Measurements from ENCODE around the gene PRKAR1B. TPM values are rescaled to one million over a fixed set of nuclear protein-coding genes. Genes with fewer than 3 reads are reported as not detected.
"Not testable (repeated sequence)": the region's sequence is repeated elsewhere in the genome, so short reads cannot be mapped to it uniquely, and the experiment has no call there.

PRKAR1B gene
- total RNA-seq, 1 donor from 2014 or later: 19.9 TPM

DNA sequence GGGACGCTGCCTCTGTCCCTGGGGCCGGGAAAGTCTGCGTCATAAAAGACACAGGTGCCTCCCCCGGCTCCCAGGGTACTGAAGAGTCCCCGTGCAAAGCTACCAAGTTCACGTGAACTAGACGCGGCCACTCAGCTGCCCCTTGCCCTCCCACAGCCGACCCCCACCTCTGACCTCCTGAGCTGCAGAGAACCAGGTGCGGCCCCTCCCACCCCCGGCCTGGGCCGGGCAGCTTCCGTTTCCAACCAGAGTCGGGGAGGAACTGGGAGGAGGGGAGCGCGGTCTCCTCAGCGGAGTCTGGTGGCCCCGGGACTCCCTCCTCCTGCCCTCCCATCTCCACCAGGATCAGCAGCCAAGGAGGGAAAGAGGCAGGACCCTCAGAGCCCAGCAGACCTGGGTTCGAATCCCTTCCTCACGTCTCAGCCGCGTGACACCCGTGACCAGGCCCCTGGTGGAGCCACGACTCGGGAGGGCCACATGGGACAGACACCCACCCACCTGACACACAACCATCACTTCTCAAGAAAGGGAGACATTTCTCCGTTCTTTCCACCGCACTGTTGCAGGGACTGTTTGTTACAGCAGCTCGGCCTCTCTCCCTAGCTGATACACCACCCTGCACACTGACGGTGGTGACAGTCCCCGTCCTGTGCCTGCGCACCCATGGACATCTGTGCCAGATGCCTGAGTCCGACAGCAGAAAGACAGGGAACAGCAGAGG is 170.1 kb downstream of the PRKAR1B start:
- DNase-seq (ENCODE audit: low spot score): no peak

DNA sequence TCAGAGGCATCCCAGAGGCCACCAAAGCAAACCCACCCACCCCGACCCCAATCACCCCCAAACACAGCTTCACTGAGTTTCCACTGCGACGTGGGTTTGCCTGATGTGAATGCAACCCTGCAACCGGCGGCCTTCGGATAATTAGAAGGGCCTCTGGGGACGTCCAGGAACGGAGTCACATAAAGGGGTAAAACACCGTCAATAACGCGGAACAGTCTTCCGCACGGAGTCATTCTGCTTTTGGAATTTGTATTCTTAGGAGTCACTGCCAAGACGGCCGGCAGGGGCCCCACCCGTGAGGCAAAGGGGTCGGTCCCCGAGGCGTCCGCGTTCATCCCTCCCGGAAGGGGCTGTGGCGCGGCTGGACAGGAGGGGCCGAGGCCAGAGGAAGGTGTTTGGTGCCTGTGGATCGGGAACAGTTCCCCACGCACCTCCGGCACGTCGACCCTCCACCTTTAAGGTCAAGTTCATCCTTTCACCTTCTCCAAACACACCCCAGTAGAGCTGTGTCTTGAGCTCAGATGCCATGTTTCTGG is 170.7 kb downstream of the PRKAR1B start:
- no peak for DNase-seq (ENCODE audit: low spot score)

GRCh38 chr7:555551-556160 is 171.4 kb downstream of the PRKAR1B start:
- no peak for DNase-seq (ENCODE audit: low spot score)

- DNase-seq (ENCODE audit: low spot score): no peak
Measured at GRCh38 chr7:553636-554111, 173.4 kb downstream of the PRKAR1B start.

GRCh38 chr7:552868-553635 is 174.0 kb downstream of the PRKAR1B start:
- DNase-seq (ENCODE audit: low spot score): no peak

DNA sequence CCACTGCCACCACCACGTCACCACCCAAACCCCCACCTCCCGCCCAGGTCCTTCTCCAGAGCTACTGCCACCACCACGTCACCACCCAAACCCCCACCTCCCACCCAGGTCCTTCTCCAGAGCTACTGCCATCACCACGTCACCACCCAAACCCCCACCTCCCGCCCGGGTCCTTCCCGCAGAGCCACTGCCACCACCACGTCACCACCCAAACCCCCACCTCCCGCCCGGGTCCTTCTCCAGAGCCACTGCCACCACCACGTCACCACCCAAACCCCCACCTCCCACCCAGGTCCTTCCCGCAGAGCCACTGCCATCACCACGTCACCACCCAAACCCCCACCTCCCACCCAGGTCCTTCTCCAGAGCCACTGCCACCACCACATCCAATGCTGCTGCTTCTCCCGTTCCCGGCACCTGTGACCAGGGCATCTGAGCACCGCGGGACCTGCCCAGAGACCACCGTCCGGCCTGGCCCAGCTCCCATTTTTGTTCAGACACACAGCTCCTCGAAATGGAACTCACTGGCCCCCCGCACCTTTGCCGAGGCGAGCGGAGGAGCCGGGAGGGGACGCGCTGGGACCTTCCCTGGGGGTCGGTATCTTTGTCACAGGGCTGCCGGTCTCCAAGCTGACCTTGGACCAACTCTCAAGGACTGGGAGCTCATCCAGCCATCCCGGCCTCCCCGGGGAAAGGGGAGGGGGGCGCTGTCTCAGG is 174.8 kb downstream of the PRKAR1B start:
- not testable (repeated sequence) for DNase-seq (ENCODE audit: low spot score)

DNA sequence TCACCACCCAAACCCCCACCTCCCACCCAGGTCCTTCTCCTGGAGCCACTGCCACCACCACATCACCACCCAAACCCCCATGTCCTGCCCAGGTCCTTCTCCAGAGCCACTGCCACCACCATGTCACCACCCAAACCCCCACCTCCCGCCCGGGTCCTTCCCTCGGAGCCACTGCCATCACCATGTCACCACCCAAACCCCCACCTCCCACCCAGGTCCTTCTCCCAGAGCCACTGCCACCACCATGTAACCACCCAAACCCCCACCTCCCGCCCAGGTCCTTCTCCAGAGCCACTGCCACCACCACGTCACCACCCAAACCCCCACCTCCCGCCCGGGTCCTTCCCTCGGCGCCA is 175.5 kb downstream of the PRKAR1B start:
- DNase-seq (ENCODE audit: low spot score): not testable (repeated sequence)

- DNase-seq (ENCODE audit: low spot score): no peak
Measured at GRCh38 chr7:550881-551614, 176.0 kb downstream of the PRKAR1B start.

DNA sequence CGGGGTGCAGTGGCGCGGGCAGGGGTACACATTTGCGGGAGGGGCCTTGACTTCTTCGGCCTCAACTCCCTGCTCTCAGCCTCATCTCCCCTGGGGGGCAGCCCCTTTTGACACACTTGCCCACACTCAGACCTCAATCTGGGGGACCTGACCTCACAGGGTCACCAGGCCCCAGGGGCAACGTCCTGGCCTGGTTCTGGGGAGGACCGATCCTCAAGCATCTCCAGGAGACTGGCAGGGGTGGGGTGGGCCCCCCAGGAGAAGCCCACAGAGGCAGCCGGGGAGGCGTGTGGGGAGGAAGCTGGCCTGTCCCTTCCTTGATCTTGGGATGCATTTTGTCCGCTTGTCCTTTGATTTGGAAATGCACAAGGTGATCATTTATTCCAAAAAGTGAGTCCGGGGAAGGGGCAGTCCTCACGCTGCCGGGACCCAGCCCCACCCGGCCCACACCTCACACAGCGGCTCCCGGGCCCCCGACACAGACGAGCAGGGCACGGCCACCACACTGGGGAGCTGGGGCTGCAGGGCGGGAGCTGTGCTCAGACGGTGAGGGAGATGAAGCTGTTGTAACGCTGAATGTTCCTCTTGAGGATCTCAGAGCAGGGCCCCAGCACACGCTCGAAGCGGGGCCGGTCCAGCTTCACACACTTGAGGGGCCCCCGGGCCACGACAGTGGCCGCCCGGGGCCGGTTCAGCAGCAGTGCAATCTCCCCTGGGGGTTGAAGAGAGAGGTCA is 177.0 kb downstream of the PRKAR1B start:
- DNase-seq (ENCODE audit: low spot score): no peak

DNA sequence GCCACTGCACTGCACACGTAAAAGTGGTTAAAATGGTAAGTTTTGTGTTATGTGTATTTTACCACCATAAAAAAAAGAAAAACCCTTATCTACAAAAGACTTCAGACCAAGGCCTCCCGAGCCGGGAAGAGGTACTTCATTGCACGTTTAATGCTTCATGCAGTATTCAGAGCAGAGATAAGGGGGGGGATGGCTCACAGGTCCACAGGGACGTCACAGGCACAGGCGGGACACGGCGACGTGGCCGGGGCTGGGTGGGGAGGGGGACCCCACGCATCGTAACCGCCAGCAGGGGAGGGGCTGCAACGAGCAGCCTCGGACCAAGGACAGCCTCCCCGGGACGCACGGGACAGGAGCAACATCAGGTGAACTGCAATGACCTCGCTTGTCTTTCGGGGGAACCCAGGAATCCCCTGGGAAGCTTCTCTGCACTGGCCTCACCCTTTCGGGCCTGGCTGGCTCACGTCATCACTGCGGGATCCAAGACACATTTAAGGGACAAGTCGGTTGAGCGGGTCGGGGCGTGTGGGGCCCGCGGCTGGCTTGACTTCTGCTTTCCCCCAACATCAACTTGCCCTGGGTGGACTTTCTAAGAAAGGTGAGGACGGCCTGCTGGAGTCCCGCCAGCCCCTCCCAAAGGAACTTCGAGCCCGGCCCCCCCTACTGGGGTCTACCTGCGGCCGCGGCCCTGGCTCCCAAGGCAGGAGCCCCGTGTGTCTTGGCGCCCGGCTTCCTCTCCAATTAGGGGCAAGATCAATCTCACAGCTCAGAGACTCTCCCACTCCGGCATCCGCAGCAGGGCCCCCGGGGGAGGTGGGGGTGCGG is 177.8 kb downstream of the PRKAR1B start:
- DNase-seq (ENCODE audit: low spot score): no peak

GRCh38 chr7:548401-548800 is 178.7 kb downstream of the PRKAR1B start:
- no peak for DNase-seq (ENCODE audit: low spot score)

DNA sequence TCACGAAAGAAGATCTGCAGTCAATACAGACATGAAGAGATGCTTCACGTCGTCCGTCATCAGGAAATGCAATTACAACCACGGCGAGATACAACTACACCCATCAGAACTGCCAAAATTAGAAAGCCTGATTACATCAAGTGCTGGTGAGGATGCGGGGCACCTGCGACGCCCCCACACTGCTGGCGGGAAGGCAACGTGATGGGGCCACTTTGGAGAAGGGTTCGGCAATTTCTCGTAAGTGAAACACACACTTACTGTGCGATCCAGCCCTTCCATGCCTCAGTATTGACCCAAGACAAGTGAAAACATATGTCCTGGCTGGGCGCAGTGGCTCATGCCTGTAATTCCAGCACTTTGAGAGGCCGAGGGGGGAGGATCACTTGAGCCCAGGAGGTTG is 181.6 kb downstream of the PRKAR1B start:
- DNase-seq (ENCODE audit: low spot score): no peak

DNA sequence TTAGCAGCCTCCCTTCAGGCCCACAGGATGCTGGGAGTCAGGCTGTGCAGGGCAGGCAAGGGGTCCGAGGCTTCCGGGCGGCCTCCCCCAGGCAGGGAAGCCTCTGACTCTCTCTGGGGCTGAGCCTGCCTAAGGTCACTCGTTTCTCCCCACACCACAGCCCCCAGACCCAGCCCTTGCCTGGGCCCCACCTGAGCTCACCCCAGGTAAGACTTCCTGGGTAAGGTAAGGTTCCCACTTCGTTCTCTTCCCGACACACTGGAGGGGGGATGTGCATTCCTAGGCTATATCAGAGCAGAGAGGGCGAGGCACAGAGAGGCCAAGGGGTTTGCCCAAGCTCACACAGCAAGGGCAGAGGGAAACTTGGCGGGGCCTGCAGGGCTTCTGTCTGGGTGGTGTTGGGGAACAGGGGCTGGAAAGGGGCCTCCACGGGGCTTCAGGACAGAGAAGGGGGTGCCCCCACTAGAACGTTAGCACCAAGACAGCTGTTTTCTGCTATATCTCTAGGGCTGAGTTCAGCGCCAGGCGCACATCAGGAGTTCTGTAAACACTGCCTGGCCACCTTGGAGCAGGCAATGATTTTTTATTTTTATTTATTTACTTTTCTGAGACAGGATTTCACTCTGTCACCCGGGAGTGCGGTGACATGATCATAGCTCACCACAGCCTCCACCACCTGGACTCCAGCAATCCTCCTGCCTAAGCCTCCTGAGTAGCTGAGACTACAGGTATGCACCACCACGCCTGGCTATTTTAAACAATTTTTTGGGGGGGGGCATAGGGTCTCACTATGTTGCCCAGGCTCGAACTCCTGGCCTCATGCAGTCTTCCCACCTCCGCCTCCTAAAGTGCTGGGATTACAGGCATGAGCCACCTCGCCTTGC is 182.5 kb downstream of the PRKAR1B start:
- DNase-seq (ENCODE audit: low spot score): no peak

DNA sequence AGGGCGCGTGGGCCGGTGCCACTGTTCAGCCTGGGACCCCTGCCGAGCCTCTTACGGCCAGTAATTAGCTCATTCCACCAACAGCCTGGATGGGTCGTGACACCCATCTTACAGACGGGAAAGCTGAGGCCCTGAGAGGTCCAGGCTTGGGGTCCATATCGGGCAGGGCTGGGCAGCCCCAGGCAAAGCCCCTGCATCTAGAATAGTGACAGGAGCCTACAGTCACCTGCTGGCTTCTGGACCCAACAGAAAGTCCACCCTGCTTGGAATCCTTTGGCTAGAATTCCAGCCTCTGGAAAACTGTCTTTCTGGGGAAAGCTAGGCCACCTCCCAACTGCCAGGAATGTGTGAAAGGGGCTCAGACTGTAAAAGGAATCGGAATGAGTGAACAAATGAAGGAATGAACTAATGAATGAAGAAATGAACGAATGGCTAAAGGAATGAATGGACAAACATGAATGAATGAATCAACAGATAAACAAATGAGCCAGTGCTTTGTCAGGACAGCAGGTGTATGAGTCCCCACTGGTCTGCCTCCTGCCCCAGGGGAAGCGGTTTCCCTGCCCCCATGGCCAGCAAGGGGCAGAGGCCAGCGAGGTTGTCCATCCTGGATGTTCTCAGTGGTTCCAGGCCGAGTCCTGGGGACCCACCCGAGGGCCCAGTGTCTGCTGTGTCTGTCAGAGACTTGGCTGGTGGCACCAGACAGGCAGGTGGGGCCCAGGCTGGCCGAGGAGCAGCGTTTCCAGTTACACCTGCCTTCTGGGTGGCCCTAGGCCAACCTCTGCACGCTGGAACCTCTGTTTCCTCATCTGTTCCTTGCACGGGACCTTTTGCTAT is 183.4 kb downstream of the PRKAR1B start:
- DNase-seq (ENCODE audit: low spot score): no peak

GRCh38 chr7:542713-543500 is 184.2 kb downstream of the PRKAR1B start:
- no peak for DNase-seq (ENCODE audit: low spot score)

GRCh38 chr7:542131-542712 is 184.9 kb downstream of the PRKAR1B start:
- no peak for DNase-seq (ENCODE audit: low spot score)
